22Rv1 (cell line): ENCODE results near the gene HOXD3.

Experiments used
- H3K27ac ChIP-seq: fragments of 450-650 bp; 2 replicates; pipeline ENCODE4 v1.5.1; 2017
- ZFX ChIP-seq: fragments of 450-650 bp; IDR thresholded peaks from 2 replicates; pipeline ENCODE4 v1.6.1; 2017; ENCODE audit warnings: antibody characterized with exemption, borderline replicate concordance
- TF ChIP-seq, protein P1 (sequence below): fragments of 450-650 bp; IDR thresholded peaks from 2 replicates; pipeline ENCODE4 v1.5.1; 2017; ENCODE audit warnings: mild to moderate bottlenecking

The HOXD3 gene

DNA sequence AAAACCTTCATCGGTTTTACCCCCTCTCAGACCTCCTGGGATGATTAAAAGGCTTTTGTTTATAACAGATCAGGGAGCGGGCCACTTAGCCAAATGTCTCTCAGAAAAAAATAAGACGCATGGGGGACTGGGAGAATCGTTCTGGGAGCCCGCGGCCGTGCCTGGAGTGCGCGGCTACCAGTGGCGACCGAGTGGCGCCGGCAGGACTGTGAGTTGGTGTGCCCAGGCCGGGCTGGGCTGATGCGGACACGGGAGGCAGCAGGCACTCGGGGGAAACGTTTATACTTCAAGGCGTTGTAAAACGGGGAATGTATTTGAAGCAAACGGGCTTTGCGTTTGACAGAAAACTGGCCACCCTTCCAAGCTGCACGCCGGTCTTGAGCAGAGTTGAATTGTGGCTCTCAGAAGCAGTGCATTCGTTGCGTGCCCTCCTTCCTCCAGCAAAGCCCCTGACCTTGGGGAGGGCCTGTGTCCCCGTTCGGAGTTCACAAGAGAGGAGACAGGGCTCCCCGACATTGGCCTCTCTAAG lies 45.2 kb upstream of the HOXD3 start:
- H3K27ac ChIP-seq = no peak overlapping the region
- no peak for TF ChIP-seq ZFX
- TF ChIP-seq, protein P1, sequence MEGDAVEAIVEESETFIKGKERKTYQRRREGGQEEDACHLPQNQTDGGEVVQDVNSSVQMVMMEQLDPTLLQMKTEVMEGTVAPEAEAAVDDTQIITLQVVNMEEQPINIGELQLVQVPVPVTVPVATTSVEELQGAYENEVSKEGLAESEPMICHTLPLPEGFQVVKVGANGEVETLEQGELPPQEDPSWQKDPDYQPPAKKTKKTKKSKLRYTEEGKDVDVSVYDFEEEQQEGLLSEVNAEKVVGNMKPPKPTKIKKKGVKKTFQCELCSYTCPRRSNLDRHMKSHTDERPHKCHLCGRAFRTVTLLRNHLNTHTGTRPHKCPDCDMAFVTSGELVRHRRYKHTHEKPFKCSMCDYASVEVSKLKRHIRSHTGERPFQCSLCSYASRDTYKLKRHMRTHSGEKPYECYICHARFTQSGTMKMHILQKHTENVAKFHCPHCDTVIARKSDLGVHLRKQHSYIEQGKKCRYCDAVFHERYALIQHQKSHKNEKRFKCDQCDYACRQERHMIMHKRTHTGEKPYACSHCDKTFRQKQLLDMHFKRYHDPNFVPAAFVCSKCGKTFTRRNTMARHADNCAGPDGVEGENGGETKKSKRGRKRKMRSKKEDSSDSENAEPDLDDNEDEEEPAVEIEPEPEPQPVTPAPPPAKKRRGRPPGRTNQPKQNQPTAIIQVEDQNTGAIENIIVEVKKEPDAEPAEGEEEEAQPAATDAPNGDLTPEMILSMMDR = no peak

DNA sequence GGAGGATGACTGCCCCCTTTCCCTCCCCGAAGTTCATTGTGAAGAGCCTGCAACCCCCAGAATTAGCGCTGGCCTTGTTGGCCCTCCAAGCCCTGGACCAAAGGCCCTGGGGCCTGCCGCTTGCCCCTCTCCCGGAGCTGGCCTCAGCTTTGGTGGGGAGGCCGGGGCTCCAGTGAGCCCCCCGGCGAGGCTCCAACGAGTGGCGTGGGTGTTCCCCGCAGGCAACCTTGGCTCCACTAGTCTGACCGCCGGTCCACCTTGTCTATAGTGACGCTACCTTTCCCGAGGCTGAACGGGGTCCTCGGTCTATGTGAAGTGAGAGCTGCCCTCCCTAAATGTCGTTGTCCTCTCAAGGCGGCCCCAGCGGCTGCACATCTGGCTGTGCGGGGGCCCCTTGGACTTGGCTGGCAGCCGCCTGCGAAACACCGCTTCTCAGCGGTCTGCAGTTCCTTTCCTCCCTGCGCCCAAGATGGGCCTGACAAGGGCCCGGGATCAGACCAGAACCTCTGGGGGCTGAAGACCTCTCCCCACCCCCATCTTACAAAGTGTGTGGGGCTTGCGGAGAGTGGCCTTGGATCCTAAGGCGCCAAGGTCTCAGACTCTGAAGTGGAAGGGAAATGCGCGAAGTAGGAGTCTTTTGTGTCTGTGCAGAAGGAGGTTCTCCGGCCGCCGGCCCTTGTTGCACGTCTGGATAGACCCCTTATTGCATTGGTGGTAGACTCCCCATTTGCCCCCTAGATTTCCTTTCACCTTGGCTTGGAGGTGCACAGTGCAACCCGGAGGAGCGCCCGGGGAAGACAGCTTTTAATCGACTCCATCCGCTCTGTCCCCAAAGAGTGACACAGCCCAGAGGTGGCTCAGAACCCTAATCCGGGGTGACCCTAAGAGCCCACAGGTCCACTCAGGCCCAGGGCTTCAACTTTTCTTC lies 44.5 kb upstream of the HOXD3 start:
- TF ChIP-seq, protein P1 = no peak
- no peak for TF ChIP-seq ZFX
- no peak overlapping the region for H3K27ac ChIP-seq

DNA sequence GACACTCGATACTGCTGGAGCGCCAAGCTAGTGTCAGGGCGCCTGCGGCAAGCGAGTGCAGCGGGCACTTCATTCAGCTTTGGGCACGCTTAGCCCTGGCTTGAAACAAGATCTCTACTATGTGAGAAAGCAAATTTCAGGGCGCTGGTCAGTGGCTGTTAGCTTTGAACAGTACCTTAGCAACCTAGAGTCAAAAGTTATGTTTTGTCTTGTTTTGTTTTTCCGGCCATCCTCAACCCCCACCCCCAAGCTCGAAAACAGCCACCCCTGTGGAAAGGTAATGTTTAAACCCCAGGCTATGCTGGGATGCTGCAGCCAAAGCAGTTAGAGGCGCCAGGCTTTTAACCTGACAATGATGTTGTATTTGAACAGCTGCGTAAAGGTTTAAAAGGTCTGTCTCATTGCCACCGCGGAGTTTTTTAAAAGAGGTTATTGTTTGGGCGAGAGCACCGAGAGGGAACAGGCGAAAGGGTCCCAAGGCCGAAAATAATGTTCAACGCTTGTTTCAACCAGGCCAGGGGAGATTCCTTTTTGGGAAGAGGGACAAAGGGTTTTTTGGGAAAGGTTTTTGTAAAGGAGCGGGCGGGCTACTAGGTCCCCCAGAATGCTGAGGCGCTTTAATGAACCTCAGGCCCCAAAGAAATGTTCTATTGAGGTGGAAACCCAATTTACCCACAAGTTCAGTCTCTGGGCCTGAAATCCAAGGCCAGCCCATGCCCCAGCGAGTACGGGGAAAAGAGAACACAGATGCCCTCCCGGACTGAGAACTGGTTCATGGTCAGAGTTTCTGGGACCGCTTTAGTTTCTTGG lies 42.8 kb upstream of the HOXD3 start:
- no peak overlapping the region for H3K27ac ChIP-seq
- no peak for TF ChIP-seq ZFX
- TF ChIP-seq, protein P1 = no peak

DNA sequence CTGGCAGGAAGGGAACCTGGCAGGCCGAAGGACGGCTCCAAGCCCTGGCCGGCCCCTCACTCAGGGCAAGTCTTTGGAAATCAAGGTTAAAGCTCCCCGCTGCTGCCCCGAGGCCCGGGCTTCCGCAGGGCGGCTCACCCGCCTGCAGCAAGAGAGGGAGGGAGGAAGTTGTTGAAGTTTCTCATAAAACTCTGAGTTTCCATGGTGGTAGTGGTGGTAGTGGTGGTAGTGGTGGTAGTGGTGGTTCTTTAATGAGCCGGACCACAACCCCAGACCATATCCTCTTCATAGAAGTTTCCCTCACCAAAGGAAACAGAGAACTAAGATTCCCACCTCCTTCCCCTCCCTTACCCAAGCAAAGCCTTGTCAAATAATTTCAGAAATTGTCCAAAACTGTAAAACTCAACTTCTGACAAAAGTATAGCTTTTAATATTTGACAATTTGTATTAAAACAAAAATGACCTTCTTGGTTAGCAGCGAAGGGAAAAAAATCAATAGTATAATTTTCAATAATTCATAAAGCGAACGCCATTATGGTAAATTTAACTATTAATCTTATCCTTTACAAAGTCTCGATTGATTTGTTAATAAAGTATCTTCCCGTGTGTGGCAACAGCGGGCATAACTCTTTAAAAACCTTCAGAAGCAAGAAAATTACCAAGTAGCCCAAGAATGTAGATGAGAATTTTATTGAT lies 42.0 kb upstream of the HOXD3 start:
- H3K27ac ChIP-seq = no peak overlapping the region
- no peak for TF ChIP-seq ZFX
- TF ChIP-seq, protein P1 = no peak

DNA sequence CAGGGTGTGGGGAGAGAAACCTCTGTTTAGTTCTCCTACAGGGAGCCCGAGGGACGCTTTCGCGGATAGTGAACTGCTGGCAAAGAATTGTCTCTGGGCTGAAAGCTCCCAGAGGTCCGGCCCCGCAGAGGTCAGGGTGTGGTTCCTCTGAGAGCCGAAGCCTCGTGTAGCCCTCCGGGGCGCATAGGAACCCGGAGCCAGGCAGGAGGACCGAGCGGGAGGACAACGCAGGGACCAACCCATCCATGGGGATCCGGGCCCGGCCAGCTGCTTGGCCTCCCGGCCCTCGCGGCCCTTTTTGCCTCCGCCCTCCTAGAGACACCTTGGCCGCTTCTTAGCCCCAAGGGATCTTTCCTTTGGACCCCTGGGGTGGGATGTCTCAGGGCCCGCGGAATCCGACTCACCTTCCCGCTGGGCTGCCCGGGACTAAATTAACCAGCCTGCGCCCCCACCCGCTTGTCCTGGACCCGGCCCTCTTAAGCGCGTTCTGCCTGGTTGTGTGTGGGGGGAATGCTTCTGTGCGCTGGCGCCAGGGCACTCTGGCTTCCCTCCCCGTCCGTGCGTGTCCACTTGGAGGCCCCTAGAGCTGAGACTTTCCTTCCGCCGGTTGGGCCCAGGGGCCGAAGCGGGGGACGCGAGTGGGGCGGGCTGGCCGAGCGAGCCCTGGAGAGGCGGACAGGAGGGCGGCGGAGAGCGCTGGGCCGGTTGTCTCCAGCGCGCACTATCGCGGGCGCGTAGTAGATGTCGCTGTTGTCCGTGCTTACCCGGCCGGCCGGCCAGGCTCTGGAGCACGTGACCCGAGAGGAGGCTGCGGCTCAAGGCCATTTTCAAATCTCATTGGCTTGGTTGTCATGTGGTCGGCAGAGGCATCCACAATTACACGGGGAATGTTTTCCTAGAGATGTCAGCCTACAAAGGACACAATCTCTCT lies 41.0 kb upstream of the HOXD3 start, which contains the start of gene HOXD10:
Gene HOXD10 (plus strand): TSS at position 896 of the 931 bp plus-strand sequence. CDS start 56 bp downstream, outside the sequence.
- no peak within 1 kb of the TSS for H3K27ac ChIP-seq
- TF ChIP-seq, protein P1 = no peak
- TF ChIP-seq ZFX = no peak
